RWPE2 (cell line): ENCODE results near the gene DOCK9.

Experiments
- ATAC-seq: fragments of 200-7000 bp; cut with Tn5 transposase; 3 replicates; pipeline ENCODE4 v1.9.1; 2021; ENCODE audit warnings: low read depth
- DNase-seq: peaks from one replicate; pipeline ENCODE4 v3.0.0-alpha.2; 2020; ENCODE audit warnings: low spot score
- H3K27ac ChIP-seq: fragments of 450-650 bp; 2 replicates; pipeline ENCODE4 v1.5.1; 2017; ENCODE audit warnings: mild to moderate bottlenecking; ENCODE audit not compliant: poor library complexity, severe bottlenecking
- H3K27me3 ChIP-seq: fragments of 250-450 bp; sonication (Bioruptor Pico); 2 replicates; pipeline ENCODE4 v1.5.1; 2021; ENCODE audit warnings: mild to moderate bottlenecking, moderate library complexity; ENCODE audit not compliant: insufficient read depth, poor library complexity, severe bottlenecking
- H3K36me3 ChIP-seq: fragments of 250-450 bp; sonication (Bioruptor Pico); 2 replicates; pipeline ENCODE4 v1.5.1; 2020; ENCODE audit warnings: low read depth, mild to moderate bottlenecking, moderate library complexity
- H3K4me1 ChIP-seq: fragments of 250-450 bp; sonication (Bioruptor Pico); 2 replicates; pipeline ENCODE4 v1.5.1; 2021; ENCODE audit warnings: mild to moderate bottlenecking, moderate library complexity; ENCODE audit not compliant: insufficient read depth, poor library complexity, severe bottlenecking
- H3K4me3 ChIP-seq: fragments of 250-450 bp; sonication (Bioruptor Pico); 2 replicates; pipeline ENCODE4 v1.5.1; 2021; ENCODE audit warnings: mild to moderate bottlenecking, moderate library complexity; ENCODE audit not compliant: severe bottlenecking
- H3K9me3 ChIP-seq: fragments of 250-450 bp; sonication (Bioruptor Pico); 2 replicates; pipeline ENCODE4 v1.5.1; 2021; ENCODE audit warnings: mild to moderate bottlenecking, moderate library complexity; ENCODE audit not compliant: severe bottlenecking
- TF ChIP-seq, protein P1 (sequence below): fragments of 450-650 bp; IDR thresholded peaks from one replicate; pipeline ENCODE4 v1.5.1; 2017; ENCODE audit warnings: mild to moderate bottlenecking, moderate library complexity; ENCODE audit not compliant: poor library complexity, severe bottlenecking

DOCK9 gene

GRCh38 chr13:98996046-98996445, 18.2 kb upstream of the DOCK9 start:
- TF ChIP-seq, protein P1, sequence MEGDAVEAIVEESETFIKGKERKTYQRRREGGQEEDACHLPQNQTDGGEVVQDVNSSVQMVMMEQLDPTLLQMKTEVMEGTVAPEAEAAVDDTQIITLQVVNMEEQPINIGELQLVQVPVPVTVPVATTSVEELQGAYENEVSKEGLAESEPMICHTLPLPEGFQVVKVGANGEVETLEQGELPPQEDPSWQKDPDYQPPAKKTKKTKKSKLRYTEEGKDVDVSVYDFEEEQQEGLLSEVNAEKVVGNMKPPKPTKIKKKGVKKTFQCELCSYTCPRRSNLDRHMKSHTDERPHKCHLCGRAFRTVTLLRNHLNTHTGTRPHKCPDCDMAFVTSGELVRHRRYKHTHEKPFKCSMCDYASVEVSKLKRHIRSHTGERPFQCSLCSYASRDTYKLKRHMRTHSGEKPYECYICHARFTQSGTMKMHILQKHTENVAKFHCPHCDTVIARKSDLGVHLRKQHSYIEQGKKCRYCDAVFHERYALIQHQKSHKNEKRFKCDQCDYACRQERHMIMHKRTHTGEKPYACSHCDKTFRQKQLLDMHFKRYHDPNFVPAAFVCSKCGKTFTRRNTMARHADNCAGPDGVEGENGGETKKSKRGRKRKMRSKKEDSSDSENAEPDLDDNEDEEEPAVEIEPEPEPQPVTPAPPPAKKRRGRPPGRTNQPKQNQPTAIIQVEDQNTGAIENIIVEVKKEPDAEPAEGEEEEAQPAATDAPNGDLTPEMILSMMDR: no peak
- ATAC-seq (no peak), DNase-seq (no peak)

GRCh38 chr13:98994896-98995295, 17.0 kb upstream of the DOCK9 start:
- DNase-seq (no peak), ATAC-seq (peak; percentile 24; the same call in 1 of the 3 replicates)
- Histone ChIP-seq H3K36me3 (no peaks in the 10 kb centered on the region), H3K9me3 (no peaks in the 10 kb centered on the region), H3K27ac (peak overlapping the region; percentile 55), H3K4me3 (no peak overlapping the region), H3K4me1 (peaks cover 59% of the 10 kb centered on the region), H3K27me3 (no peaks in the 10 kb centered on the region)
- TF ChIP-seq, protein P1: no peak

More at GRCh38 chr13:98996046-98996445, 18.2 kb upstream of the DOCK9 start:
- Histone ChIP-seq H3K9me3 (no peaks in the 10 kb centered on the region), H3K27me3 (no peaks in the 10 kb centered on the region), H3K4me1 (peaks cover 49% of the 10 kb centered on the region), H3K4me3 (no peak overlapping the region), H3K36me3 (no peaks in the 10 kb centered on the region), H3K27ac (no peak overlapping the region)

DNA sequence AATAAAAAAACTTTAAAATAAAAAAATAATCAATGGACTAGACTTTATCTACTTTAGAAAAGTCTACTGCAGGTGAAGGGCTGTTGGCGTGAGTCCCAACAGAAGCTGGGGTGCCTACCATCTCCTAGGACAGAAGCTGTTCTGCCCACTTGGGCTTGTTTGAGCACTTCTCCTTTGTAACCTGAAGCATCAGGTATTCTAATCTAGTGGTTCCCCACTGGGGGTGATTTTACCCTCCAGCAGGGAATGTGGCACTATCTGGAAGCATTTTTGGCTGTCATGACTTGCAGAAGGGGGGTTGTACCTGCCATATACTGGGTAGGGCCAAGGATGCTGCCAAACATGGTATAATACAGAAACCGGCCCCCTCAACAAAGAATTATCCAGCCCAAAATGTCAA, 16.2 kb upstream of the DOCK9 start:
- H3K27ac ChIP-seq: peak overlapping the region; percentile 55
- ATAC-seq (no peak), DNase-seq (no peak)
- peaks cover 57% of the 10 kb centered on the region for H3K4me1 ChIP-seq
- H3K4me3 ChIP-seq: no peak overlapping the region
- H3K27me3 ChIP-seq: no peaks in the 10 kb centered on the region
- H3K9me3 ChIP-seq: no peaks in the 10 kb centered on the region
- H3K36me3 ChIP-seq: no peaks in the 10 kb centered on the region
- TF ChIP-seq, protein P1: no peak

GRCh38 chr13:98992355-98992754, 14.5 kb upstream of the DOCK9 start:
- Histone ChIP-seq H3K27me3 (no peaks in the 10 kb centered on the region), H3K9me3 (no peaks in the 10 kb centered on the region), H3K27ac (peak overlapping the region; percentile 32), H3K4me1 (peaks cover 40% of the 10 kb centered on the region), H3K36me3 (no peaks in the 10 kb centered on the region), H3K4me3 (no peak overlapping the region)
- TF ChIP-seq, protein P1: no peak
- no peak for DNase-seq
- ATAC-seq: peak; percentile 53

DNA sequence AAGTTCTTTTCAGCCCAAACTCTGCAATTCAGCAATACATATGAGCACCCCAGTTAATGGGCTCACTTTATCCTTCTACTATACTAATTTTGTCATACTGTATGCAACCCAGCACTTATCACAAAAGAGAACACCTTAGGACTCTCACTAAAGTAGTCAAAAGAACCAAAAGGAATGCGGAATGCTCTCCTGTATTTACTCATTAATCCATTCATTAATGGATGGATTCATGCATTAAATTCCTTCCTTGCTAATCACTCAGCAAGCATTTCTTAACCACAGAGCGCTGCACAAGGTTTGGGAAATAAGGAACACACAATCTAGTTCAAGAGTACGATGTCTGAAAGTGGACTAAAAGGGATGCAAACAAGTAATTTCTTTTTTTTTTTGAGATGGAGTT, 12.8 kb upstream of the DOCK9 start:
- DNase-seq: no peak
- no peak overlapping the region for H3K4me3 ChIP-seq
- peak; percentile 66 for ATAC-seq
- H3K9me3 ChIP-seq: no peaks in the 10 kb centered on the region
- peak overlapping the region; percentile 32 for H3K27ac ChIP-seq
- H3K27me3 ChIP-seq: no peaks in the 10 kb centered on the region
- peaks cover 40% of the 10 kb centered on the region for H3K4me1 ChIP-seq
- TF ChIP-seq, protein P1: no peak
- H3K36me3 ChIP-seq: no peaks in the 10 kb centered on the region
